Measurements from ENCODE around the gene PLCD1.

Gene PLCD1

DNA sequence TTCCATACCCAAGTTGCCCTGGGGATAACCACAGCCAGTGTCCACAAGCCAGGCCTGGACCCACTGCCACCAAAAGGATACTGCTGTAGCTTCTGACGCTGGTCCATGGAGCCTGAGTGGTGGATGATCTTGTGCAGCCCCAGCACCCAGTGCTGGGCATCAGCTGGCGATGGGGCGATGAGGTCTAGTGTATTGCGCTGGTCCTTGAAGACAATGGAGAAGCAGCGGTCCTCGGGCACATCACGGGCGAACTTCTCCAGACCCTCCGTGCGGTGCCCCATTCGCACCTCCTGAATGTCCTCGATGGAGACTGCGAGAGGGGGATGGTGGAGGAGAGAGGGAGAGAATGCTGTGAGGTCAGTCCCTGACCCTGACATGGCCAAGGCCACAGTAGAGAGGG lies 13.0 kb downstream of the PLCD1 start:
- no peak for DNase-seq

DNA sequence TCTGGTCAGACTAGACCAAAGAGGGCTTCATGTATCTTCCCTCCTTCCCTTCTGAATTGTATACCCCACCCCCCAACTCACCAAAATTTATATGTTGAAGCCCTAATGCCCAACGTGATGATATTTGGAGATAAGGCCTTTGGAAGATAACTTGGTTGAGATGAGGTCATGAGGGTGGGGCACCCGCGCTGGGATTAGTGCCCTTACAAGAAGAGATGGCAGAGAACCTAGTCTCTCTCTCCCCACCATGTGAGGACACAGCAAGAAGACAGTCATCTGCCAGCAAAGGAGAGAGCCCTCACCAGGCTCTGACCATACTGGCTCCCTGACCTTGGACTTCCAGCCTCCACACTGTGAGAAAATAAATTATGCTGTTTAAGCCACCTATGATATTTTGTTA lies 13.5 kb downstream of the PLCD1 start:
- no peak for DNase-seq

DNA sequence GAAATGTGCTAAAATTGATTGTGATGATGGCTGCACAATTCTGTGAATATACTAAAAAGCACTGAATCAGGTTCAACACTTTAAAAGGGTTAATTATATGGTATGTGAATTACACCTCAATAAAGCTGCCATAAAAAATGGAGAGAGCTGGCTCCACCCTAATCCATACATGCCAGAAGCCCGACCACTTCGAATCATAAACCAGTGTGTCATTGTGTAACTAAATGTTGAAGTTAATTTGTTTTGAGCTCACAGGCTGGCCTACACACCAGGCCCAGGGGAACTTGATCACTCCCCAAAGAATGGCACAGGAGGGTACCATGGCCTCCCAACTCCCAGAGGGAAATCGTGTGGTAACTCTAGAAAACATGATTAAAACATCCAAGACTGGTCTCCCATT lies 14.0 kb downstream of the PLCD1 start:
- DNase-seq, result no peak

DNA sequence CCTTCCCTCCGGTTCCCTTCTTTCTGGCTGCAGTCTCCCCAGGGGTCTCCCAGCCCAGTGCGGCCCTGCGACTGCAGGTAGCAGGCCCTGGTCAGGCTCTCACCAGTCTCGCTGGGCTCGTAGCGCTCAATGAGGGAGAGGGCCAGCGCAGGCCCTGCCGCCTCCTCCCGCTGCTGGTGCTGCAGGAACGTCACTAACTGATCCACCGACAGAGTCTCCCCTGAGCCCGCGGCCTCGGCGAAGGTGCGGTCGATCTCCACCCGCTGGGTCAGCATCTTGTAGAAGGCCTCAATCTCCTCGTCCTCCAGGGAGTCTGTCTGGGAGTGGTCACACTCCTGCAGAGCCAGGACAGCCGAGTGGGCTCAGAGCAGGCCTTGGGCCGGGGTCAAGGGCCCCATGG lies 18.3 kb downstream of the PLCD1 start:
- DNase-seq, result no peak

DNA sequence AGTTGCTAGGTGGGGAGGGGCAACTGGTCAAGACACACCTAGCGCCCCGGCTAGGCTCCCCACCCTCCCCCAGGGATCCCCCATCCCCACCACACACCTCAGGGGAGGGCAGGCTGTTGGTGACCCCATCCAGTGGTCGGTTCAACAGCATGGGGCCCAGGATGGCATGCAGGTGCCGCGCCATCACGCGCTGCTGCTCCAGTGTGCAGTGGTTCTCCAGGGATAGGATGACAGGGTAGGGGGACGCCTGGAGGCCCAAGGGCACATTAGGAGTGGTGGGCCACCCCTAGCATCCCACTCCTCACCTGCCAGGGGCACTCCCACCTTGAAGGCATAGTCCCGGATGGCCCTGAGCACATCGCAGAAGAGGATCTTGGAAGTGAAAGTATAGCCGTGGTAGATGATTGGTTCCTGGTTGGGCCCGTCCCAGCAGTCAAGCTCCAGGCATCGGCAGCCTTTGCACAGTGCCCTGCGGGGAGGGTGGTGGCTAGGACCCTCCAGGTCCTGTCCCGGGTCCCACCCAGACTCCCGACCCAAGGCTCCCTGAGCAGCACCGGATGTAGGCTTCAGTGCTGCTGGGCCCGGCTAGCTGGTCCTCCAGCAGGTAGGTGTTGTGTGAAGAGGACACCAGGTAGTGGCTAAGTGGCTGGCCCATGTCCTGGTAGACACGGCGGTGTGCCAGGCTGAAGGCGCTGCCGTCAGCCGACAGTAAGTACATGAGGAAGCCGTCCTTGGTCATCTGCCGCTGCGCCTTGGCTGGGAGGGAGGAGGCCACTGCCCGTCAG lies 19.4 kb downstream of the PLCD1 start:
- no peak for DNase-seq

DNA sequence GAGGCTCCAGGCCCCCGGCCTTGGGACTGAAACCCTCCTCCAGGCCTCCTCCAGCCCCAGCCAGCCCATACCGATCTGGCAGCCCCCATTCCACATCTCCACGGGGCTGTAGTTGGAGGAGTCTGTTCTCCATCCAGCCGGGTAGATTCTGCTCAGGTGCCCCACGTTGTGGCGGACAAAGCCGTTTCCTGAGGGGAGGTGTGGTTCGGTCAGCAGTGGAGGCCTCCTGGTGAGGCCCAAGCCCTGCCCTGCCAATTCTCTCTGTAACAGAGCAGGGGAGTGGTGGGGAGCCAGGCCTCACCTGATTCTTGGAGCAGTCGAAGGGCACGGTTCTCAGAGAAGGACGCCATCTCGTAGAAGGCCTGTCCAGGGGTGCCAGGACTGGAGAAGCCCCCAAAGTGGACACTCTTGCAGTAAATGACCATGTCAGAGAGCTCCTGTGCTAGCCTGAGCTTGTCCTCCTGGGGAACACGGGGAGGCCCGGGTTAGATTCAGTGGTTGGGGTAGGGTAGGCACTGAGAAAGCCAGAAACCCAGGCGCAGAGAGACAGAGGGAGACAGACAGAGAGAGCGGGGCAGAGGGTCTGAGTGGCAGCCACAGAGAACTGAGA lies 20.4 kb downstream of the PLCD1 start:
- no peak for DNase-seq

DNA sequence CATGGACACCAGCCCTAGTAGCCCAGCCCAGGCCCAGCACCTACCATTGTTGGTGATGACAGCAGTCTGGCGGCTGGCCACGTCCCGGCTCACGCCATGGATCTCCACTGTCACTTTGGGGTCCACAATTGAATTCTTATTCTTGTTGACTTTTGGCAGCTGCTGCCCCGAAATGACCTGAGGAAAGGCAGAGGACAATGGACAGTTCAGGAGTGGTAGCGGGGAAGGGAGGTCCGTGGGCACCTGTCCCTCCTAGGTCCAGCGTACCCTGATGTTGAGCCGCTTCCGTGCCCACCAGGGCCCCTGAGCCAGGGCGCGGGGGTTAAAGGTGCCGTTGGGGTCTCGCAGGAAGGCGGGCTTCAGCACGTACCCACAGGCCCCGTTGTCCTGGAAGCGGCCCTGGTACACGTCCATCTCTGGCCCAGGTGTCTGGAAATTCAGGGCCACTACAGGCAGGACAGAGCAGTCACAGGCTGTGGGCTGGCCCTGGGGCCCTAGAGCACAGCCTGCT lies 21.2 kb downstream of the PLCD1 start:
- no peak for DNase-seq

DNA sequence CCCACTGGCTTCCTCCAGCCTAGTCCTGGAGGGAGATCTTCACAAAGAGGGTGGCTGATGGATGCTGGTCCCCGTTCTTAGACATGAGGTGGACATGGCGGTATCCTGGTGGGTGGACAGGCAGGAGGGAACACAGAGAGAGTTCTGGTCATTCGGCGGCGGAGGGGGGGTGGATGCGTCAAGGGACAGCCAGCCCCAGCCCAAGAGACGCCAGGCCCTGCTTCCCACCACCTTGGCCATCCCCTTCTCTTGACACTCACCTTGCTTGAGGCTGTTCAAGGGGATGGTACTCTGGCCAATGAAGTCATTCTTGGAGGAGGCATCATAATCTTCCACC lies 21.7 kb downstream of the PLCD1 start:
- DNase-seq, result no peak

DNA sequence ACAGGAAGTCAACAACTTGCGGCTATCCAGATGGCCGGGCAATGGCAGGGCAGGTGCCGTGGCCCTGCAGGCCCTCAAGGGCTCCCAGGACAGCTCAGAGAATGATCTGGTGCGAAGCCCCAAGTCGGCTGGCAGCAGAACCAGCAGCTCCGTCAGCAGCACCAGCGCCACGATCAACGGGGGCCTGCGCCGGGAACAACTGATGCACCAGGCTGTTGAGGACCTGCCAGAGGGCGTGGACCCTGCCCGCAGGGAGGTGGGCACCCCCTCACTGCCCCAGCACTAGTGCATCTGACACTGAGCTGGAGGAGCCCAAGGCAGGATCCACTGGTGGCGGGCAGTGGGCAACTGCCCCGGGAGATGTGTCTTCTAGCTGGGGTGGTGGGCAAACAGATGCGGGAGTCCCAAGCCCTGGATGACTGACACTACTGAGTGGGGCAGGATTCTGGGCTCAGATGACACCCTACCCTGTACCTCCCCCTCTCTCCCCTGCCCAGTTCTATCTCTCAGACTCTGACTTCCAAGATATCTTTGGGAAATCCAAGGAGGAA lies 22.9 kb downstream of the PLCD1 start:
- DNase-seq, result no peak

DNA sequence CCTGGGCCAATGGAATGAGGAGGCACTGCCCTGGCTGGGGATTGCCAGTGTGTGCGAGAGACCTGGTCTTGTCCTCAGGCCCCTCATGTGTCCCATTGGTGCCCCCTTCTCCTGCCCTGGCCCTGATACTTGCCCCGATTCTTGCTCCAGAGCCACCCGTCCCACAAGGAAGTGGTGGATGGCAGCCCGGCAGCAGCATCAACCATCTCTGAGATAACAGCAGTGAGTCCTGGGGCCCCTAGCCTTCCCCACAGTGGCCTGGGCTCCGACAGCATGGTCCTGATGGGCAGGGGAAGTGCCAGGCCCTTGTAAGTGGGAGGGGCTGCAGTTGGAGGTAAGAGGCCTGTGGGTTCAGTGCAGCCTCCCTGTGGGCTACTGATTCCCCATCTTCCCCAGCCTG lies 23.4 kb downstream of the PLCD1 start:
- no peak for DNase-seq

DNA sequence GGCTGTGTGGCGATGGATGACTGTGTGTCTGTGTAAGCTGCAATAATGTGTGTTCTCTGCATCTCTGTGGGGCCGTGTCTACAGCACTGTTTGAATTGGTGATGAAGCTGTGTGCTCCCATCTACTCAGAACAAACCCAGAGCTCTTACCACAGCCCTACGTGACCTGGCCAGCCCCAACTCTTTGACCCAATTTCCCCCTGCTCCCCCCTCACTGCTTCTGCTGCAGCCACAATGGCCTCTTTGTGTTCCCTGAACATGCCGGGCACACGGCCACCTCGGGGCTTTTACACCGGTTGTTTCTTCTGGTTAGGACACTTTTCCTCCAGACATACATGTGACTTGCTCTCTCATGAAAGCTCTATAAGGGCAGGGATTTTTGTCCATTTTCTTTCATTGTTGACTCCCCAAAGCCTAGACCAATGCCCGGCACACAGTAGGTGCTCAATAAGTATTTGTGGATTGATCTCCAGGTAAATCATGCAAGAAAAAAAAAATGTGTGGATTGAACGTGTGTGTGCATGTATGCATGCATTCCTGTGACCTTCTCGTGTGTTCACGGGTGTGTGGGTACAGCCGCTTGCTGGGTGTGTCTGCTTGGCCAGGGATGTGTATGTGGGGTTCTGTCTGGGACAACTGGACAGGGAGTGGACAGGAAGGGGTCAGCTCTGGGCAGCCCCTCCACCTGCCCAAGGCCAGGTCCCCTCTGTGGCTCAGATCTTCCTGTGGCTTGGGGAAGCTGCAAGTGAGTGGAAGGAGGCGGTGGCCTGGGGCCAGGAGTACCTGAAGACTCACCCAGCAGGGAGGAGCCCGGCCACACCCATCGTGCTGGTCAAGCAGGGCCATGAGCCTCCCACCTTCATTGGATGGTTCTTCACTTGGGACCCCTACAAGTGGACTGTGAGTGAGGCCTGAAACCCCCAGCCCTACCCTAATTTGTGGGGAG lies 24.1 kb downstream of the PLCD1 start:
- DNase-seq, result peak in 1 of 2 experiments; percentile 46

DNA sequence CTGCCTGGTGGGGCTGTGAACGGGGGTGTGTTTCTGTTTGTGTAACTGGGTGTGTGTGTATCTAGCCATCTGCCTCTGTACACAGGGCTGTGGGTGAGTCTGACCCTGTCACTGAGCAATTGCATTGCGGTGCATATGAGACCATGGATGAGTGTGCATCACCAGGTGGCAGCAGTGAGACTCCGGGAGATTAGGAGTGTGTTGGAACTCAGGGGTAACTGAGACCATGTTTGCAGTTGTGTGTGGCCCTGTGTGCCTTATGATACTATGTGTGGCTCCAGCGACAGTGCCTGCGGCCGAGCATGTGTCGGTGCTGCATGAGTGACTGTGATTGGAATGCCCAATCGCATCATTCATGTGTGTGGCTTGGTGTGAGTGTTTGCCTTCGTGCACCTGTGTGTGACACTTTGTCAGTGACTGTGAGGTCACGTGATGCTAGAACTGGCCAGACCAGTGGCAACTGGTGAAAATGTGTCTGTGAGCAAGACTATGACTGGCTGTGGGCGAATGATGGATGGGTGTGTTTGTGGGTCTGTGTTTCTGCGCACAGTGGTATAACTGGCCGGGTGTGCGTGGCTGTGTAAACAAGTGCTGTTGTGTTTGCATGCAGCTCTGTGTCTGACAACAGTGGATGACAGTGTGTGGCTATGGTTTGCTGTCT lies 24.9 kb downstream of the PLCD1 start:
- DNase-seq, result peak; percentile 65 to 84

DNA sequence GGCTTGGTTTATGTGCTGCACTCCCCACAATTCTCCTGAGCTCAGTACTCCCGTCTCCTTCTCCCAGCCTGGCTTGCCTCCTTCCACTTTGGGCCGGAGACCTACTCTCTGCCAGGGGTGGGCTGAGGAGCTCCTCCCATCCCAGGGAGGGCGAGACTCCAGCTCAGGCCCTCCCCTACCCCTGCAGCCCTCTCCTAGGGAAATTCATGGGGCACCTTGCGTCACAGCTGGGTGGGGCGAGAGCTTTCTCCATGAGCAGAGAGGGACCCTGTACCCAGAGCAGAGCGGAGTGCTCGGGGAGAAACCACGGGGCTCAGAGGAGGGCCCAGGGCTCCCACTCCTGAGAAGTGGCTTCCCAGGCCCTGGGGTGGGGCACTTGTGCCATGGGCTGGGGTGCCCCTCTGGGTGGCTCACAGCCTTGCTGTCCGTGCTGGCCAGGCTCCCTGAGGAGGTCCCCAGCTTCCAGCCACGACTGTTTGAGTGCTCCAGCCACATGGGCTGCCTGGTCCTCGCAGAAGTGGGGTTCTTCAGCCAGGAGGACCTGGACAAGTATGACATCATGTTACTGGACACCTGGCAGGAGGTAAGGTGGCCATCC lies 25.5 kb downstream of the PLCD1 start:
- DNase-seq, result peak in 1 of 2 experiments; percentile 31

DNA sequence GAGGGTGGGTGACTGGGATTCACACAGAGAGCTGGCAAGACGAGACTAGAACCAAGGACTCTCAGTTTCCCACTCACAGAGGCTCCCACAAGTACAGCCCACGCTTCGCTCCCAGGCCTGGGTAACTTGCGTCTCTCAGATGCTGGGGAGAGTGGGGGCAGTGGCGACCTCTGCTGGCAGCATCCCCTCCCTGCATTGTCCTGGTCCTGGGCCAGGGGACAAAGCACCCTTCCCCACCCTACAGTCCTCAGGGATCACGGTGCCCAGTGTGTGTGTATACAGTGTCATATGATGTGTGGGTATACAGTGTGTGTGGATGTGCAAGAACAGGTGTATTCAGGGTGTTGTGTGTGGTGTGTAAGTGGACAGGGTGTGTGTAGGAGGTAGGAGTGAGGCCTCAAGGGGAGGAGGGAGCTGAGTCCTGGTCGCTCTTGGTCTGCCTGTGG lies 26.0 kb downstream of the PLCD1 start:
- DNase-seq, result peak in 1 of 2 experiments; percentile 55

DNA sequence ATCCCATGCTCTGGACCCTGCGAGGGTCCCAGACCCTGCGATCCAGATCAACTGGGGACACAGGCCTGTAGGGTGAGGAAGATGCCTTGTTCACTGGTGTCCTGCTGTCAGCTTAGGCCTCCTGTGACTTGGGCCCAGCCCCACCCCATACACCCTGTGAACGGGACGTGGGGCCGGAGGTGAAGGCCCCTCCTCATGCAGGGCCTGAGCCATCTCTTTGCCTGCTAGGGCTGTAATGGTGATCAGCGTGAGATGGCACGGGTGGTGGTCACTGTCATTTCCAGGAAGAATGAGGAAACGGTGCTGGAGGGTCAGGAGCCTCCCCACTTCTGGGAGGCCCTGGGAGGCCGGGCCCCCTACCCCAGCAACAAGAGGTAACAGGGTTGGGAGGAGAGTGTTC lies 26.5 kb downstream of the PLCD1 start:
- no peak for DNase-seq

DNA sequence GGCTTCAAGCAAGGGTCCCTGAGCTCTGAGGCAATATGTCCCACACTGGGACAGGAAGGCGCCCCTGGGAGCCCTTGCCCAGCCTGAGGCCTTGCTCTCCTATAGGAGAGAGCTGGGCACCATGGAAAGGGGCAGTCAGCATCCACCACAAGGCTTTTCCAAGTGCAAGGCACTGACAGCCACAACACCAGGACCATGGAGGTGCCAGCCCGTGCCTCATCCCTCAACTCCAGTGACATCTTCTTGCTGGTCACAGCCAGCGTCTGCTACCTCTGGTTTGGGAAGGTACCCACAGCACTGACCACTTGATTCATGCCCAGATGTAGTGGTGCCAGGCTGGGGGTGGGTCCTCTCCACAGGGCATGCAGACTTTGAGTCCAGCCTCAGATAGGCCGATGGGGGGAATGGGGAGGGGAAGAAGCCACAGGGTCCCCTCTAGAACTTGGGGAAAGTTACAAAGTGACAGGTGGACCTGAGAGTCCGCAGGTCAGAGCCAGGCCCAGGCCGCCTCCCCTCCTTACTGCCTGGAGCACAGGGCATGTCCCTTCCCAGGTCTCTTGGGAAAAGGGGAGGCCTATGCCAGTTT lies 27.1 kb downstream of the PLCD1 start:
- DNase-seq, result no peak

DNA sequence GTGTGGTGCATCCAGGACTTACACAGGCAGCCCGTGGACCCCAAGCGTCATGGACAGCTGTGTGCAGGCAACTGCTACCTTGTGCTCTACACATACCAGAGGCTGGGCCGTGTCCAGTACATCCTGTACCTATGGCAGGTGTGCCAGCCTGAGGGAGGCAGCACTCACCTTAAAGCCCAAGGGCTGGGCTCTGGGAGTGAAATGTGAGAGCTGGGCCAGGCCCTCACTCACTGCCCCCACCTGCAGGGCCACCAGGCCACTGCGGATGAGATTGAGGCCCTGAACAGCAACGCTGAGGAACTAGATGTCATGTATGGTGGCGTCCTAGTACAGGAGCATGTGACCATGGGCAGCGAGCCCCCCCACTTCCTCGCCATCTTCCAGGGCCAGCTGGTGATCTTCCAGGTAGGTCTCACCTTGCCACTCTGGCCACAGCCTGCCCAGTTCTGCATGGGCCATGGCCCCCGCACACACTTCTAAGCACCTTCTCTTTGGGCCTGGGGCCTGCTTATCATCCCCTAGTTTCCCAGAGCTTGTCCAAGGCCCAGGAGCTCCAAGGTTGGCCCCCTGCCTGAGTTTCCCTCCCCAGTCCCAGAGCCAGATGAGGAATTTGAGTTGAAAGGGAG lies 27.9 kb downstream of the PLCD1 start:
- DNase-seq, result peak in 1 of 2 experiments; percentile 51

DNA sequence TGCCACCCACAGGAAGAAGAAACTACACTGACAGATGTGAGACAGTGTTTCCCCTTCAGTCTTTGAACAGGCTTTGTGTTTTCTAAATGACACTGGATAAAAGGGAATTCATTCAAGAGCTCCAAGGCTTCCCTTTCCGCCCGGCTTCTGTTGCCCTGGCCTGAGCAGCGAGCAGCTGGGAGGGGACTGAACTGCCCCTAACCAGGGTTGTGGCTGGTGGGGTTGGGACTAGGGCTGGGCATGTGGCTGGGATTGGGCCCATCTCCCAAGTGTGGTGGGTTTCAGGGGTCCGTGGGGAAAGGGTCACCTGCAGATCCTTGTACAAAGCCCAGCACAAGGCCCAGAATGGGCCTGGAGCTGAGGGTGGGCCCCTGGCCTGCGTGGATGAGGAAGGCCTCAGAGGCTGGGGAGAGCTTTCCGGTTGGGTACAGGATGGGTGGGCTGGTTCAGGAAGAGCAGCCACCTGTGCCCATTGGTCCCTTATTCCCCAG lies 28.4 kb downstream of the PLCD1 start:
- no peak for DNase-seq

DNA sequence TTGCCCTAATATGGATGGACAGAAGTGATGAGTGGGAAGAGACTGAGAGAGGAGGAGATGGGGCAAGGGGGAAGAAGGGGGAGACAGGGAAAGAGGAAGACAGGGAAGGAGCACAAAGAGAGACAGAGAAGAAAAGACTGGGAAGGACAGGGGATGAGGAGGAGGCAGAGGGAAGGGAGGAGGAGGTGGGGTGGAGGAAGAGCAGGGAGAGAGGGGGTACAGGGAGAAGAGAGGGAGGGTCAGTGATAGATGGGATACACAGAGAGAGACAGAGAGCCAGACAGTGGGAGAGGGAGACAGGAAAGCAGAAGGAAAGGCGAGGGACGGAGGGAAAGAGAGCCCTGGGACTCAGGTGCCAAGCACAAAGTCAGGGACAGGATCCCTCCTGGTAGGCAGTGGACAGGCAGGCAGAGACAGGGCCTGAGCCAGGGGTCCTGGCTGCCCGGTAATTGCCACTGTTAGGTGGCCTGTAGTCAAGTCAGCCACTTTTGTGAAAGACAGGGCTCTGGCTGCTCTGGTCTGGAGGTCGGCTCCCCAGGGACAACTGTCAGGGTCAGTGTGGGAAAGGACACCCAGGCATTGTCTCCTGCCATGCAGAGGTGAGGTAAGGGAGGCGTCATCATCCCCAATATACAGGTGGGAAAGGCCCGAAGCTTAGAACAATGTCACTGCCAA lies 29.1 kb downstream of the PLCD1 start:
- DNase-seq, result no peak

DNA sequence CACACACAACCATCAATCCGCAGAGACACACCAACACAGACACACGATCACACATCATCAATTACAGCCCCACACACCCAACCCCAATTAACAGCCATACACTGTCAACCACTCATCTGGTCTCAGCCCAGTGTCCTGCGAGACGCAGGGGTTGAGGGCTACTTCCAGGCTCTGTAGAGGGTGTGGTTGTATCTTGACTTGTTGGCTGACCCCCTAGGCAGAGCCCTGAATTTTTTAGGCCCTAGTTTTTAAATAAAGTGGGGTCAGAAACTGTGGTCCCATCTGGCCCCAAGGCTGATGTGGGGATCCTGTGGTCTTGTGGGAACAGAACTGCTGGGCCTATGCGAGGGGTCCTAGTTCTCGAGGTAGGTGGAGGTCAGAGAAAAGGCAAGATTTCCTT lies 29.6 kb downstream of the PLCD1 start:
- DNase-seq, result no peak

Measured in NCI-H526 (cell line).